Measurements from ENCODE around the gene STC2. TPM values are rescaled to one million over a fixed set of nuclear protein-coding genes. Genes with fewer than 3 reads are reported as not detected.

The STC2 gene
- total RNA-seq, 1 donor from 2014 or later, result 0.65 TPM

GRCh38 chr5:173329491-173330337 lies 1.5 kb upstream of the STC2 start:
- DNase-seq (ENCODE audit: low spot score), result no peak

GRCh38 chr5:173328844-173329490 lies 753 bp upstream of the STC2 start:
- no peak for ATAC-seq

More at GRCh38 chr5:173329491-173330337, 1.5 kb upstream of the STC2 start:
- ATAC-seq, result no peak

GRCh38 chr5:173327084-173327947 lies 898 bp downstream of the STC2 start:
- ATAC-seq (peak; percentile 19), DNase-seq (ENCODE audit: low spot score) (no peak)

More at GRCh38 chr5:173328844-173329490, 753 bp upstream of the STC2 start:
- no peak for DNase-seq (ENCODE audit: low spot score)

GRCh38 chr5:173326501-173326960 lies 1.7 kb downstream of the STC2 start:
- DNase-seq (ENCODE audit: low spot score) (no peak), ATAC-seq (no peak)

- no peak for DNase-seq (ENCODE audit: low spot score)
- ATAC-seq, result no peak
Observed at GRCh38 chr5:173325091-173325698, 3.0 kb downstream of the STC2 start.

DNA sequence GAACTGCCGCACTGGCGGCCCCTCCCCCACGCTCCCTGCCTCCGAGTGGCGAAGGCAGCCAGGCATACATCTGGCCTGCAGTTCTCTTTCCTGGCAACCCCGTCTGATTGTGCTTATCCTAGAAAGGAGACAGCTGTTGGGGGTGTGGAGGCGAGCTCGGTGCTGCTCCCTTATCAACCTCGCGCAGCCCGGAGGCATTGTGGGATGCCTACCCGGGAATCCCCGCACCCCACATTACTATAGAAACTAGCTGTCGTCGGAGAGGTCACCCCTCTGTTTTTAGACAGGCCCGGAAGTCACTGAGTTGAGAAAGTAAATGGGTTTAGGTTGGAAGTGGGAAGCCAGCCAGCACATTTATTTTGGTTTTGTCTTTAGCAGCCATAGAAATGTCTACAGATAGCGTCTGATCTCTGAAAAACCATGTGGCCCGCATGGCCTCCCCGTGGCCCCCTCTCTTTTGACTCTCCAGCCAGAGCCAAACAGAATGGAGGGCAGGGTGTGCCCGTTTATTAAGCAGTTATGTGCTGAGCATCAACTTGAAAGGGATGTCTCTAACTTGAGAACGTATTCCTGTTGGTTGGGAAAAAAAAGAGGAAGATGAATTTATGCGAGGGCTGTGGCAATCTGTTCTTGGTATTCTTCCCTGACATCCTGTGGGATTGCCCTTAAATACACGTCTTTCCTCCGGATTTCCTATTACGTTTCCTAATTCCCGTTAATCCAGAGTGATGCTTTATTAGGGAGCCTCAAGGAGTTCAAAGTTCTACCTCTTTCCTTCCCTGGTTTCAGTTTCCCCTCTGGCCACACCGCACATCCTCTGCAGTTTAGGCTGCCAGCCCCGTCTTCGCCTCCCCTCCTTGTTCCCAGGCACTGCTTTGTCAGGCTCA lies 3.9 kb downstream of the STC2 start:
- ATAC-seq, result no peak
- peak; percentile 61 for DNase-seq (ENCODE audit: low spot score)

DNA sequence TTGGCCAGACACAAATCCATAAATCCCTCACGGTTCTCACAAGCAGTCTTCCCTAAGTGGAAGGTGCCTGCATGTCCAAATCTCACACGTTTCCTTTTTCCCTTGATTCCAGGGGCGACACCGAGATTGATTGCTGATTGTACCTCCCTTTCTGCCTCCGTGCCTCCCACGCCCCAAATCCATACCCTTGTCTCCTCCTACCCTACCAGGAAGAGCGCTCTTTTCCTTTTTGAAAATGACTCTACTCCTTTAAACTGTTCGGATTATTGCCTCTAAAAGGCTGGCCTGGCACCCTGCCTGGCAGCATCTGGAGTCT lies 4.5 kb downstream of the STC2 start:
- ATAC-seq, result no peak
- no peak for DNase-seq (ENCODE audit: low spot score)

- DNase-seq (ENCODE audit: low spot score) (no peak), ATAC-seq (no peak)
Observed at GRCh38 chr5:173323106-173323798, 5.0 kb downstream of the STC2 start.

DNA sequence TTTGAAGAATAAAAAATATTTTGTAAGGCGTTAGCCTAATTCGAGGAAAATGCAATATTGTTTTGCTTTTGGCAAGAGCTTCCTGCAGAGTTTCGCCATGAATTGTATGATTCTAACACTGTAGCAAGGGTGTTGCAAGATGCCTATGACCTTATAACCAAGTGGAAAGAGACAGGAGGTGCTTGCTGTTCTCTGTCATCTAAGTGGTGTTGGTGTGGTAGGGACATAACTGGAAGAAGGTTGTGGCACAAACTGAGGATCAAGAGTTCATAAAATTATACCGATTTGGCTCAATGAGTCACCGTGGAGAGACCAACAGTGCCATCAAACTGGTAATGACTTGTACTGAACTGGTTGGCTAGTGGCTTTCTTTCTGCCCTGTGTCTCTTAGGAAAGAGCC lies 6.3 kb downstream of the STC2 start:
- DNase-seq (ENCODE audit: low spot score) (no peak), ATAC-seq (peak; percentile 40)

DNA sequence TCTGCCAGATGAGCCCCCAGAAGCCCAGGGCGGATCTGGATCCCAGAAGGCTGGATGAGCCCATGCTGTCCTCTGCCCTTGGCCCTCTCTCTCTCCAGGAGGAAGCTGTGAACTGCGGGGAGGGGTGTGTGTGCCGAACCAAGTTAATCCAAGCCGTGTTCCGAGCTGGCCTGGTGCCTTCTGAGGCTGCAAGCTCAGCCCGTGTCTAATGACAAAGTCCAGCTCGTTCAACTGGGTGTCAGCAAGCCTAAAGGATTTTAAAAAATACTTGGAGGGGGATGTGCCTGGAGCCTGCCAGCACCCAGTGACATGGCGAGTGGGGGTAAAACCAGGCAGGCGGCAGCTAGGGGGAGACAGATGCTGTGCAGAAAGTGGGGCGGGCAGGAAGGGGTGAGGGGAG lies 8.0 kb downstream of the STC2 start:
- ATAC-seq (peak; percentile 94), DNase-seq (ENCODE audit: low spot score) (peak; percentile 87)

- DNase-seq (ENCODE audit: low spot score) (no peak), ATAC-seq (peak; percentile 26)
Observed at GRCh38 chr5:173319646-173320045, 8.6 kb downstream of the STC2 start.

DNA sequence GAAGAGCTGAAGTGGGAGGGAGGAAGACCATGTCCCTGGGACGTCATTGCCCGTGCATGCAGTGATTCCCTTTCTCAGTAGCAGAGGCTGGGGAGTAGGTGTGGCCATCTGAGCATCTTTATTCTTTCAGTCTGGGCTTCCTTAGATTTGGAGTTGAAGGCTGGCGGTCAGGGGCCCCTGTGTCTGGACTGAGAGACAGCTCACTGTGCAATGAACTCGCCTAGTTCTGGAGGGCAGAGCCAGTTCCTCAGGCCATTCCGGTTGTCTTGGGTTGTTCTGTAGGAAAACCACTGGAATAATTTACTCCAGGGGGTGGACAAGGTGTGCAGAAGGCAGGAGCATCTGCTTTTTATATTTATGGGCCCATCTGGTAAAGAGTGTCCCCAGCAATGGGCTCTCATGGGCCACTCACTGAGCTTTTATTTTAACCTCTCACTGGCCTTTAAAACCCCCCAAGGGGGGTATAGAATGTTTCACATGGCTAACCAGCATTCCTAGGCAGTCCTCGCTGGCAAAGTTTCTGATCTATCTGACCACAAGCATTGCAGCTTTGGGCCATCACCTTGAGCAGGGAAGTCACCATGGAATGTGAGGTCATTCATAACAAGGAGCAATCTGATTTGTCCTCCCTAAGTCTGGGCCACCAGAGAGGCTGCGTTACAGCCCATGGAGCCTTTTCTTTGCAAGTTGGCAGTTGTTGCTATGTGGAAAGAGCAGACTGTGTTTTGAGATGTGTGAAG lies 9.2 kb downstream of the STC2 start:
- ATAC-seq, result no peak

GRCh38 chr5:173318330-173318729 lies 9.9 kb downstream of the STC2 start:
- ATAC-seq (no peak), DNase-seq (ENCODE audit: low spot score) (no peak)

More for the DNA sequence above, 9.2 kb downstream of the STC2 start:
- DNase-seq (ENCODE audit: low spot score), result no peak

GRCh38 chr5:173317852-173318251 lies 10.4 kb downstream of the STC2 start:
- DNase-seq (ENCODE audit: low spot score) (no peak), ATAC-seq (no peak)

- no peak for DNase-seq (ENCODE audit: low spot score)
Observed at GRCh38 chr5:173317091-173317730, 11.0 kb downstream of the STC2 start.

GRCh38 chr5:173316339-173317020 lies 11.7 kb downstream of the STC2 start:
- ATAC-seq, result no peak
- DNase-seq (ENCODE audit: low spot score), result no peak

More at GRCh38 chr5:173317091-173317730, 11.0 kb downstream of the STC2 start:
- ATAC-seq, result no peak

All from left lobe of liver (tissue), 2 donors.